GM21825 (cell line): ENCODE data around the gene S100A14.

Experiments
- ATAC-seq: cut with Tn5 transposase; IDR thresholded peaks from one replicate; pipeline ENCODE4 v1.9.1; 2021; ENCODE audit warnings: mild to moderate bottlenecking, moderate library complexity; ENCODE audit not compliant: unreplicated experiment

S100A14 gene

DNA sequence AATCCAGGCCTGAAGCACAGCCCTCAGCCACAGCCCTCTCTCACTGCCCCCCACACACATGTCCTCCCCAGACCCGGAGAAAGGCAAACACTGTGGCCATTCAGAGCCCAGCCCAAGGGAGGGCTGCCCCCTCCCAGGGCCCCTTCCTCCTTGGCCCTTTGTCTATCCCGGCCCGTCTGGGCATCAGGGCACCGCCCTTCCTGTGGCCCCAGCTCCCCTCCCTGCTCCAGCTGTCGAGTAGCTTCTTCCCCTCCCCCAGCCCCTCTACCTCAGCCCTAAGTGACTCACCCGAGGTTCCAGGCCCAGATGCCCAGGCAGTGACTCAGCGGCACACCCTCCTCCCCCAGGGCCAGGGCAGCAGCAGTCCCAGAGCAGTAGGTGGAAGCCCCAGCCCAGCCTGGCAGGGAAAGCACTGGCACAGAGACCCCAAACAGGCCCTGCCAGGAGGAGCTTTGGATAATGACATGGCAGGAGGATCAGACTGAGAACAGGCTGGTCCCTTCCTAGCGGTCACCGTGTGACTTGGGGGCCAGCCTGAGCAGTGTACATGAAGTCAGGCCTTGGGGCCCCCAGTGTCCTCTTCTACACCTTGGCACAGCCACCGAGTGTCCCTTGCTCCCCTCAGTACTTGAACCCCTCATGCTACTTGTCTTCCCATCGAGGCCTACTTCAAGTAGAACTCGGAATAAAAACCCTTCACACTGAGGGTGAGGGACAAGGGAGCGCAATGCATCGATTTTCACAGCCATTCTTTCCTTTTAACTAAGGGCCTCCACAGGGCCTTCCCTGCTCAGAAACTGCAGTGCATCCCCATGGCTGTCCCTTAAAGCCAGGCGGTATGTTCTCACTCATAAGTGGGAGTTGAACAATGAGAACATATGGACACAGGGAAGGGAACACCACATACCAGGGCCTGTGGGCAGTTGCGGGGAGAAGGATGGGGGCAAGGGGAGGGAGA, 49.4 kb downstream of the S100A14 start:
- peak; percentile 44 for ATAC-seq

DNA sequence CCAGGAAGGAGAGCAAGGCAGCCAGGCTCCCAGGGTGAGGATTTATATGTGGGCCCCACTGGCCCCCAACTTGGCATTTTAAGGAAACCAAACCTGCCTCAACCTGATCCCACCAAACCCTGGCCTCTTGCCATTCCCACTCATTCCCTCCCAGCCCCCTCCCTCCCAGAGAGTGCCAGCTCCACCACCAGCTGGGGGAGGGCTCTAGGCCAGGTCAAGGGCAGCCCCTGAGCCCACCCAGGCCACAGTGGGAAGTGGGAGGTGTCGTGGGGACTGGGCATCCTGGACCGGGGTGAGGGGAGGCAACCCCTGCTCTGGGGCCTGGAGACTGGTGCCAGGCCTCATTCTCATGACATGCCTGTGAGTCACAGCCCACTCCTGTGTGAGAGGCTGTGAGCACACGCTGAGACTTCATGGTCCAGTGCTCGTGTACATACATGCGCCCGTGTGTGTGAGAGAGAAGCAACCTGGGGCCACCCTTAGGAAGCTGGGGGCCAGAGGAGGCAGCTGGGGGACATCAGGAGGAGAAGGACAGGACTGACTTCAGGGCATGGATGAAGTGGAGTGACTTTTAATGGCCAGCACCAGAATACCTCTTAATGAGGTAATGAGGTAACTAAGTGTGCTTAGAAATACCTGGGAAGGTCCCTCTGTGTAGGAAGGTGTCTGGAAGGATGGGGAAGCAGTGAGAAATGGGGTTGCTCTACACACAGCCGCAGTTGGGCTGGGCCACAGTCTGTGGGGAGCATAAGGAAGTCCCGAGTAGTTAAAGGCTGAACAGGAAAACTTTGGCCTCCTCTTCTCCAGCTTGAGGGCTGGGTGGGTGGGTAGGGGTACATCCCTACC, 50.4 kb downstream of the S100A14 start, which contains the start of gene S100A2:
Gene S100A2 (minus strand): TSS at position 316 of the 846 bp plus-strand sequence. CDS start 1,967 bp downstream, outside the sequence.
- peak; percentile 46 for ATAC-seq
